HG03575 (cell line): ENCODE data around the gene HPSE2.
"Not testable (repeated sequence)": the region's sequence is repeated elsewhere in the genome, so short reads cannot be mapped to it uniquely, and the experiment has no call there.

Source experiments
- ATAC-seq: cut with Tn5 transposase; IDR thresholded peaks from one replicate; pipeline ENCODE4 v1.9.1; 2021; ENCODE audit not compliant: unreplicated experiment, insufficient number of reproducible peaks, low FRiP score; ENCODE audit errors: extremely low read depth

Gene HPSE2

DNA sequence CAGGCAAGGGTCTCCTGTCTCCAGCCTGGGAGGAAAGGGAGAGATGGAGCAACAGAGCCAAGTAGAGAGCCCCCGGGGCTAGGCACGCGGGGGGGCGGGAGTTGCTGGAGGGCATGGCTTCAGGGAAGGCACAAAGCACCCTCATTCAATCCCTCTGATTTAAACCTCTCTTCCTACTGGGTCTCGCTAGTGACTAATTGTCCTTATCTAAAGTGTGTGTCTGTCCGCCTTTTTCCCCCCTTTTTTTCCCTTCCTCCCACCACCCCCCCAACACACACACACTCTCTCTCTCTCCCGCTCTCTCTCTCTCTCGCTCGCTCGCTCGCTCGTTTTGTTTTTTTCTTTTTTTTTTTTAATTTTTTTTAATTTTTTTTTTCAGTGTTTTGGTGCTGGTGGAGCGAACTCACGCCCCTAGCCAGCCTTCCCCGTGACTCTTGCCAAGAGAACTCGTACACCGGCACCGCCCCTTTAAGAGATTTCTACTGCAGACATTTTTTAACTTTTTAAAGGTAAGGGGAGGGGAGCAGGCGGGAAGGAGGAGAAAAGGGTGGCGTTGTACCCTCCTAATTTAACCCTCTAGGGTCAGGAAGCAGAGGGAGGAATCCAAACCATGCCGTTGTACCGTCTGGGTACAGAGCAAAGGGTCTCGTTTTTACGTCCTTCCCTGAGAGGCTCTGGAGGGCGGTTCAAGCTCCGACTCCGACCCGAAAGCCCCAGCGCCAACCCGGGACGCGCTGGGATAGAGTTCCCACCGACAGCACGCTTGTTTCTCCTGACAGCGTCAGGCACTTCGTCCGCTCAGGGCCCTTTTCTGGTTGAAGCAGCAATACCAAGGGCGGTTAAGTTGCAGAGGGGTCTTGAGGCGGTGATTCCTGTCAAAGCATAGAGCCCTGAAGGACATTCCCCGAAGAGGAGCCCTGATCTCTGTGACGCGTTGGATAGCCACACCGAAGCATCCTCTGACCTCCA lies at the start of gene HPSE2:
Gene HPSE2 (minus strand): TSS at position 195 of the 969 bp plus-strand sequence.
- ATAC-seq: no peak

DNA sequence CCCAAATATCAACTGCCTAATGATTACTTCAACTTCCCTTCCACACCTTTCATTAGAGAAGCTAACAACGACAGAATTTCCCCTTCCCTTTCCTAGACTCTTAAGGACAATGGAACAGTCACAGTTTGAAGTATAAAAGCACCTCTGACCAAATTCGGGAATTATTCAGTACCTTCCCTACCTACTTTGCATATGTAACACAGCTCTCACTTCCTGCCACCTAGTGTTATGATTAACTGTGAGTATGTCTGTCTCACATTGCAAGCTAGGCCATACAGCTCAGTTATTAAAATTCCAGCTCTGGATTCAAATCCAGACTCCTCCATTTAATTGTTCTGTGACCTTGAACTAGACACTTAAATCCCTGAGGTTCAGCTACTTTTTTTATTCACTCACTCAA lies 44.8 kb upstream of the HPSE2 start:
- ATAC-seq: no peak

DNA sequence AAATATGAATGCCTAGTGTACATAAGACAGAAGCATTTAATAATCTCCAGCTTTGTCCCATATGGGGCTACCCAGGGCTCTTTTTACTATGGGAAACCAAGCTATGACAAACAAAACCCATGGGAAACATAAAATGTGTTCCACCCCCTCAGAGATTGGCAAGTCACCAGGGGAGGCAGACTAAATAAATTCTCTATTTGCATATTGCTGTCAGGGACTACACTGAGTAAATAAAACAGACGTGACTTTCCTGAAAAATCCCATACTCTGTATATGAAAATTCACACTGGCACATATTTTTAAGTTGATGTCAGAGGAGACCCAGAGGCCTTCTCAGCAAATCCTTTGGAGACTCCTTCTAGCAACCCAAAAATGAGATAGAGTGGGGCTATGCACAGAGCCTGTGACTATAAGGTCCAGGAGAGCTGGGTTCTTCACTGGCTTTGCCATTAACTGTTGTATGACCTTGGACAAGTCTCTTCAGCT lies 44.0 kb upstream of the HPSE2 start:
- no peak for ATAC-seq

DNA sequence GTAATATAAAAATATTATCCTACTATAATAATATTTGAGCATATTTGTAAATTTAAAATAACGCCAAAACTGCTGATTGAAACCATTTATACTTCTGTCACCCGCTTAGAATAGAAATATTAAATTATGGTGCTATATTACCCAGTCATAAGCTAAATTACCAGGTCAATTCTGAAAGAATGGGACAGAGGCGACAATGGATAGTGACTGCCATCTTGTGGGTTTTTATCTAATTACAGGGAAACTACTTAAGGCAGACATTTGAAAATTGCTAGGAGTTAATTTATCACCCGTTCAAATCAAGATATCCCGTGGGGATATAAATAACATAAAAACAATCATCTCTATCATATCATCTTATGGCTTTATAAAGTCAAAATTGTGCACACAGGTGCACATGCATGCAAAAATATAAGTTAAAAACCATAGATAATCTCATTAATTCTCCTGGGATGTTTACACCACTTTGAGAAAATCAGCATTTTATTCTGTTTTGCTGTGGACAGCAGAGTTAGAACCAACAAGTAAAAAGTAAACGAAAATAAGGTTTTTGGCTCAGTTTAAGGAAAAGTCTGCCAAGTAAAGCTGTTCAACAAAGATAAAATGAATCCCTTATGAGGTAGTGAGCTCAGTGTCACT lies 41.3 kb upstream of the HPSE2 start:
- no peak for ATAC-seq

DNA sequence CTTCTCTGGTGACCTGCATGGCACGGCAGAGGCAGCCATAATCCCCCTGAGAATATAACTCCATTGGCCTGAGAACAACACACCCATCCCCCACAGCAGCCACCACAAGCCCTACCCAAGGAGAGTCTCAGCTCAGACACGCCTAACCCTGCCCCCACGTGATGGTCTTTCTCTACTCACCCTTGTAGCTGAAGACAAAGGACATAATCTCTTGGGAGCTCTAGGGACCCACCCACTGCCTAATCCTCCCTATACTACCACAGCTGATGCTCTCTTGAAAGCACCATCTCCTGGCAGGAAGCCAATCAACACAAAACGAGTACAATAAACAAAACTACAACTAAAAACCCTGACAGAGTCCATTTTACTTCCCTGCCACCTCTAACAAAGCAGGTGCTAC lies 30.7 kb upstream of the HPSE2 start:
- no peak for ATAC-seq

DNA sequence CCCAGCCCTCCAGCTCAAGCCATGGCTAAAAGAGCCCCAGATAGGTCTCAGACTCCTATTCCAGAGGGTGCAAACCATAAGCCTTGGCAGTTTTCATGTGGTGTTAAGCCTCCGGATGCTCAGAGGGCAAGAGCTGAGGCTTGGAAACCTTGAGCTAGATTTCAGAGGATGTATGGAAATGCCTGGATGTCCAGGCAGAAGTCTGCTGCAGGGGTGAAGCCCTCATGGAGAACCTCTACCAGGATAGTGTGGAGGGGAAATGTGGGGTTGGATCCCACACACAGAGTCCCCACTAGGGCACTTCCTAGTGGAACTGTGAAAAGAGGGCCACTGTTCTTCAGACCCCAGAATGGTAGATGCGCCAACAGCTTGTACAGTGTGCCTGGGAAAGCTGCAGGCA lies 13.2 kb upstream of the HPSE2 start:
- ATAC-seq: no peak

GRCh38 chr10:99247893-99248292 lies 12.2 kb upstream of the HPSE2 start:
- not testable (repeated sequence) for ATAC-seq

DNA sequence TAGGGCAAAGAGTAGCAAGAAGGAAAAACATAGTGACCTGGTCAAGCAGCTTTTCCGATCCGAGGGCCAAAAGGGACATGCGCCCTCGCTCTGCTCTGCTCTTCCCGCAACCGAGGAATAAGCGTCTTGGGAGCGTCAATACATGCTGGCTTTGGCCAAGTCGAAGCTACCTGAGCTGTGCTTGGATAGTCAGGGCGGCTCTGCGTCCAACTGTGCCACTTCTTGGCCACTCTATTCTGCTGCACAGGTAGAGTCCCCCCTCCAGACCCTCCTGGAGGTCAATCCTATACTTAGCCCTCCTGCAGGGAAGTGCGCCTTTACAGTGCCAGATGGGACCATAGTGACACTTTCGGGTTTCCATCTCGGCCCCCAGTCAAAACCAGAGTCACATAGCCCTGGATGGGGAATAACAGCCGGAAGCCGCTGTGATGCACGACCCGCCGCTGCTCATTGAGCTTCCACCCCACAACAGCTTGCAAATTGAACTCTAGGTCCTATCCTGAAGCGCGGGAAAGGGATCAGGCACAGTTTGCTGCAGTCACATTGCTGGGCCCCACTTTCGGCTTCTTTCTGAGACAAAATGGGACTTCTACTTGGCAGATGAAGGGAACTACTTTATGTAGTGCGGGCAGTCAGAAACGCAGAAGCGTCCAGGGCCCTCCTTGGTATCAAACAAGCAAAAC lies 1.1 kb upstream of the HPSE2 start:
- ATAC-seq: no peak

- no peak for ATAC-seq
These were observed 628 bp downstream of the HPSE2 start for GRCh38 chr10:99234791-99235657.

DNA sequence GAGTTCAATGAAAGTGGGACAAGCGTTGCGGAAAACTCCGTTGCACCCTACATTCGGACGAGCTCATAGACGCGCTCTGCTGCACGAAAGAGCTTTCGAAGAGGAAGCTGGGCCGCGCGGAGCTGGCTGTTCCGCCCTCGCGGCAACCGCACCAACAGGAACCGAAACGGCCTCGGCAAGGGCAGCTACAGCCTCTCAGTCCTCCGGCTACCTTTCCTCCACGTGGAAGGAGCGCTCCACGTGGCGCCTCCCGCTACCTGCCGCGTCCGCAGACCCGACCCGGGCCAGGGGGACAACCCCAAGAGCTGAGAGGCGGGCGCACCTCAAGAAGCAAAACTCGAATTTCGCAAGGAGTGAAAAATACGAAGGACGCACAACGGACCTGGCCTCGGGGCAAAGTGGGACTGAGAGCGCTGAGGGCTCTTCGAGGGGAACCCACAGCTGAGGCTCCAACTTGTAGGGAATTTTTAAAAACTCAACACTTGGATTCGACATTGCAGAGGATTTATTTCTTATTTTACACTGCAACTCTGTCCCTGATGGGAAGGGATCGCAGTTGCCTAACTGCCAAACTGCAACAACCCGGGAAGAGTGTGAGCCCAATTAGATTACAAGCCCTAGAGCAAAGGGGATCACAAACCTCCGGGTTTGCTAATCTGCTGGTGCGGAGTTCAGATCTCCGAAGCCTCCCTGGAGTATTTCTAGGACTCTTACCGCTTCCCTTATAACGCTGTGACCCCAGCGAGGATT lies 1.4 kb downstream of the HPSE2 start:
- peak; percentile 92 for ATAC-seq

DNA sequence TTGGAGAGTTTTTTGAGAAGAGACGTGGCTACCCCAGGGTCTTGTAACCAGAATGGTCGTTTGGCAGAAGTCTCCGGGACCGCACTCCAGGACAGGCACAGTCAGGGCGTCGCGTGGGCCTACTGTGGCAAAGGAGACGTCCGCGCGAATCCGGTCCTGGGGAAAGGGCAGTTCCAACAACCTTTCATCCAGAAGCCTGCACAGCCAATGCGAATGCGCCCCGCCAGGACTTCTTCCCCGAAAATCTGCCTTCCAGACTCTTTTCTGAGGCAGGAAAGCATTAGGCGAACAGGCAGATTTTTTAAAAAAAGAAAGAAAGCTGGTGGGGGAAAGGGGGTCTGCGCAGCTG lies 2.0 kb downstream of the HPSE2 start:
- no peak for ATAC-seq

- ATAC-seq: no peak
These were observed 2.5 kb downstream of the HPSE2 start for GRCh38 chr10:99233000-99233688.

DNA sequence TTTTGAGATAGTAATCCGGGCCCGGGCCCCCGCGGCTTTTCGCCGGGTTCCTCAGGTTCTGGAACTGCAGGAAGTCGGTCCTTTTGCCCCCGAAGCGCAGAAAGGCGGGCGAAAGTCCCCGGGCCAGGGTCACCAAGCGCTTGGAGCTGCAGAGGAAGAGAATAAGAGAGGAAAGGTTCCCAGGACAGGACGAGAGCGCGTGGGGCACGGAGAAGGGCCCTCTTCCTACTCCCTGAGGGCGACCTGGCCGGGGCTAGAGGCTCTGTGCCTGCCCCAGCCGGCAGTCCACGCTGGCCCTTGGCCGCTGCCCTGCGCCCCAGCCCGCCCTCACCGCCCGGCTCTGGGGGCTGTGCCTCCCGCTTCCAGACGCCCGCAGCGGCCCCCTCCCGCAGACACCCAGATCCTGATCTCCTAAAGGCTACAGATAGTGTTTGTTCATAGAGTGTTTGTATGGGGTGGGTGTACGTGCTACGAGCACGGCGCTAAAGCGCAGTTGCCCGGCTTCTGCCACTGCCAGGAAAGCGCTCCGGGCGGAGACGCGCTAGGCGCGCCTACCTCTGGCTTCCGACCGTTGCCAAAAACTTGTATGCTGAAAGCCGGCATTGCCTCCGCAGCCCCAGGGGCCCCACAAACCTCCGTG lies 3.2 kb downstream of the HPSE2 start:
- ATAC-seq: no peak

DNA sequence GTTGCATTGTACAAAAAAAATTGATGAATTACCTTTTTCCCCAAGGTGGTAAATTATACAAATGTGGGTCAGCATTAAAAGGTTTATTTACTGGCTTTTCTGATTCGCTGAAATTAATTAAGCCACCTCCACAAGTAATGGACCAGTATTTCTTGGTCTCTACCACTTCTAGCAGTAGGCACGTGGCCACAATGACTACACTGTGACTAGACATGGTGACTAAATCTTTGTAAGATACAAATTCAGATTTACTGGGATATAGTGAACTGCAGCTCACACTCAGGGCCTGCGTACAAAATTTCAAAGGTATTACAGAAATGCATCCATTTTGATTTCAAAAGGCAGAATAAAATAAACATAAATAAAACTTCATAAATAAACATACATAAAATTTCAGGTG lies 10.9 kb downstream of the HPSE2 start:
- ATAC-seq: no peak

DNA sequence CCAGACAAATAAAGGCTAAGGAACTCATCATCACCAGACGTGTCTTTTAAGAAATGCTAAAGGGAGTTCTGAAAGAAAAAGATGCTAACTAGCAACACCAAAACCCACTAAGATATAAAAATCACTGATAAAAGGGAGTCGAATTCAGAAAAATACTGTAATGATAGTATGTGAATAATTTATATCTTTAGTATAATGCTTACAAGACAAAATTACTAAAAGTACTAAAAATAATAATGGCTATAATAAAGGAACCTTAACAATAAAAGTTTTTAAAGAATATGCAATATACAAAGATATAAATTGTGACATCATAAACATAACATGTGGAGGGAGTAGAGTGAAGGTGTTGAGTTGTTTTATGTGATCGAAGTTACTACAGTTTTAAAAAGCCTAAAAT lies 28.3 kb downstream of the HPSE2 start:
- ATAC-seq: no peak

- ATAC-seq: no peak
These were observed 32.3 kb downstream of the HPSE2 start for GRCh38 chr10:99203310-99203709.

GRCh38 chr10:99172950-99173349 lies 62.7 kb downstream of the HPSE2 start:
- ATAC-seq: no peak
